Pons (tissue), 1 donor: ENCODE data around the gene LITAF.
"Not testable (repeated sequence)": the region's sequence is repeated elsewhere in the genome, so short reads cannot be mapped to it uniquely, and the experiment has no call there.

Experiments
- DNase-seq: peaks from one replicate; pipeline ENCODE4 v3.0.0-alpha.2; 2016; ENCODE audit warnings: low spot score

LITAF gene

GRCh38 chr16:11599579-11599978, 12.9 kb upstream of the LITAF start:
- no peak for DNase-seq

- DNase-seq = no peak
Observed at GRCh38 chr16:11597235-11598095, 10.7 kb upstream of the LITAF start.

- no peak for DNase-seq
Observed at GRCh38 chr16:11596572-11597226, 10.0 kb upstream of the LITAF start.

- DNase-seq = no peak
Observed at GRCh38 chr16:11593581-11593980, 6.9 kb upstream of the LITAF start.

GRCh38 chr16:11593076-11593475, 6.4 kb upstream of the LITAF start:
- DNase-seq = not testable (repeated sequence)

GRCh38 chr16:11591630-11592029, 4.9 kb upstream of the LITAF start:
- not testable (repeated sequence) for DNase-seq

GRCh38 chr16:11589198-11589550, 2.5 kb upstream of the LITAF start:
- no peak for DNase-seq

GRCh38 chr16:11588321-11589197, 1.8 kb upstream of the LITAF start:
- no peak for DNase-seq

- DNase-seq = no peak
Observed at GRCh38 chr16:11587643-11588247, 1.0 kb upstream of the LITAF start.

GRCh38 chr16:11586378-11586855, 302 bp downstream of the LITAF start:
- DNase-seq = no peak

GRCh38 chr16:11585460-11586377, 1.0 kb downstream of the LITAF start:
- DNase-seq = peak; percentile 48

GRCh38 chr16:11583889-11584565, 2.7 kb downstream of the LITAF start:
- peak; percentile 79 for DNase-seq

GRCh38 chr16:11583166-11583565, 3.6 kb downstream of the LITAF start:
- DNase-seq = no peak

GRCh38 chr16:11582157-11582814, 4.4 kb downstream of the LITAF start:
- no peak for DNase-seq

- DNase-seq = no peak
Observed at GRCh38 chr16:11581678-11582077, 5.0 kb downstream of the LITAF start.

- no peak for DNase-seq
Observed at GRCh38 chr16:11580451-11581086, 6.2 kb downstream of the LITAF start.

- not testable (repeated sequence) for DNase-seq
Observed at GRCh38 chr16:11577290-11577660, 9.4 kb downstream of the LITAF start.

- DNase-seq = peak; percentile 78
Observed at GRCh38 chr16:11576427-11577289, 10.1 kb downstream of the LITAF start.
